ENCODE measurements around the gene SLC35G1. TPM values are rescaled to one million over a fixed set of nuclear protein-coding genes. Genes with fewer than 3 reads are reported as not detected.

The SLC35G1 gene
- total and polyA plus RNA-seq, 10 donors = 1.2 to 7.9 (median 3.7) TPM

DNA sequence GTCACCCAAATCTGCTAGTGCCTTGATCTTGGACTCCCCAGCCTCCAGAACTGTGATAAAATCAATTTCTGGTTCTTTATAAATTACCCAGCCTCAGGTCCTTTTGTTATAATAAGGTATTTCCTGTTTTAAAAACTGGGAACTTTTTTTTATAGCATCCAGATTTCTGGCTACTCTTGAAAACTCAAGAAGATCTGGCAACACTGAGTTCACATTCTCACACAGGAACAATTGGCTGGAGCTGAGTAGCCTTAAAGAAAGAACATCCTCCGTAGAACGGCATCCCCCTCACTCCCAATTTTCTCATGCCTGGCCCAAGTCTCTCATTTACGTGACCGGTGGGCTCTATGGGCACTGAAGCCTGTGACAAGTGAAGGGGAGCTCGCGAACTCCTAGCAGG lies 47.1 kb downstream of the SLC35G1 start:
- Histone ChIP-seq H3K36me3 (no peaks in the 10 kb centered on the region), H3K4me3 (no peak overlapping the region), H3K27me3 (replicated peaks in 1 of 7) (no peaks in the 10 kb centered on the region), H3K9me3 (no peaks in the 10 kb centered on the region), H3K27ac (no peak overlapping the region), H3K4me1 (no peaks in the 10 kb centered on the region)
- DNase-seq = no peak
- 78 to 86% (median 82%) methylated on average over 6 of the region's 6 CpGs for WGBS, 5 donors
- TF ChIP-seq POLR2AphosphoS5 (IDR thresholded peaks at IDR 0.05) (no peak), POLR2A (IDR thresholded peaks at IDR 0.05) (no peak)
- TF ChIP-seq, protein P1, sequence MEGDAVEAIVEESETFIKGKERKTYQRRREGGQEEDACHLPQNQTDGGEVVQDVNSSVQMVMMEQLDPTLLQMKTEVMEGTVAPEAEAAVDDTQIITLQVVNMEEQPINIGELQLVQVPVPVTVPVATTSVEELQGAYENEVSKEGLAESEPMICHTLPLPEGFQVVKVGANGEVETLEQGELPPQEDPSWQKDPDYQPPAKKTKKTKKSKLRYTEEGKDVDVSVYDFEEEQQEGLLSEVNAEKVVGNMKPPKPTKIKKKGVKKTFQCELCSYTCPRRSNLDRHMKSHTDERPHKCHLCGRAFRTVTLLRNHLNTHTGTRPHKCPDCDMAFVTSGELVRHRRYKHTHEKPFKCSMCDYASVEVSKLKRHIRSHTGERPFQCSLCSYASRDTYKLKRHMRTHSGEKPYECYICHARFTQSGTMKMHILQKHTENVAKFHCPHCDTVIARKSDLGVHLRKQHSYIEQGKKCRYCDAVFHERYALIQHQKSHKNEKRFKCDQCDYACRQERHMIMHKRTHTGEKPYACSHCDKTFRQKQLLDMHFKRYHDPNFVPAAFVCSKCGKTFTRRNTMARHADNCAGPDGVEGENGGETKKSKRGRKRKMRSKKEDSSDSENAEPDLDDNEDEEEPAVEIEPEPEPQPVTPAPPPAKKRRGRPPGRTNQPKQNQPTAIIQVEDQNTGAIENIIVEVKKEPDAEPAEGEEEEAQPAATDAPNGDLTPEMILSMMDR (IDR thresholded peaks at IDR 0.05 in 8 of 11, conservative IDR thresholded peaks at IDR 0.05 in 3 of 11) = no peak
- intact Hi-C loops (cut with DNase I; ENCODE audit: low total_unique reads) = no loop called here

DNA sequence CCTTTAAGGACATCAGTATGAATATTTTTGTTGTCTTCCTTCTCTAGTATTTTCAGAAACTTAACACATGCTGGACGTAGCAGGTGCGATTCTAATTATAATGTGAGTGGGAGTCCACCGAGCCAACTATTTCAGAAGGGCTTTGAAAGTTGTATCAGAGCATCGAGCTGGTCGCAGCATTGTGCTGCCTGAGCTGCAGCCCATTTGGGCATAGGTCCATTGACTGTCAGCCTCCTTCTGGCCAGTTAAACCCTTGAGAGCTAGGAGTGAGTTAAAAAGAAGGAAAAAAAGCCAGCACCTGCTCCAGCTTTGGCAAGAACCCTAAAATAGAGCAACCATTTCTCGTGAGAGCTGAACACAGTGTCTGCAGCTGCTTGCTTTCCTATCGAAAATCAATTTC lies 47.8 kb downstream of the SLC35G1 start:
- Histone ChIP-seq H3K4me1 (no peaks in the 10 kb centered on the region), H3K36me3 (no peaks in the 10 kb centered on the region), H3K9me3 (no peaks in the 10 kb centered on the region), H3K27me3 (replicated peaks in 1 of 7) (no peaks in the 10 kb centered on the region), H3K4me3 (no peak overlapping the region), H3K27ac (no peak overlapping the region)
- 83 to 89% (median 86%) methylated on average over 7 of the region's 7 CpGs for WGBS, 5 donors
- no peak for DNase-seq
- TF ChIP-seq POLR2A (IDR thresholded peaks at IDR 0.05) (no peak), POLR2AphosphoS5 (IDR thresholded peaks at IDR 0.05) (no peak)
- TF ChIP-seq, protein P1 (IDR thresholded peaks at IDR 0.05 in 8 of 11, conservative IDR thresholded peaks at IDR 0.05 in 3 of 11) = no peak
- intact Hi-C loops (cut with DNase I; ENCODE audit: low total_unique reads) = no loop called here

DNA sequence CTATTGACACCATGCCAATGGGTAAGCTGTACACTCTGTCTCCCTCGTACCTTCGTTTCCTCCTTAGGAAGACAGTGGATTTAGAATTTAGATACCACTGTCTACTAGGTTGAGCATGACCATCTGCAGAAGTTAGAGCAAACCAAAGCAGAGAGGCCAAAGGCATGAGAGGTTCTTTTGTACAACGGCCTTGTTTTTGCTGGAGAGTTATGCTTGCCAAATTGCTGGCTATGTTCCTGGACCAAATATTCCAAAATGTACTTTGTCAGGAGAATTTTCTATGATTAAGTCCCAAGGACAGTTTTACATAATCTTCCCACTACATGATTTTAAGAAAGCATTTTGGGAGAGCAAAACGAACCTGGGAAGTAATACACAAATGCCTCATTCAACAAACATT lies 52.0 kb downstream of the SLC35G1 start:
- no peaks in the 10 kb centered on the region for H3K4me1 ChIP-seq
- DNase-seq = no peak
- no peaks in the 10 kb centered on the region for H3K36me3 ChIP-seq
- no peaks in the 10 kb centered on the region for H3K9me3 ChIP-seq
- WGBS, 5 donors = 58 to 84% (median 80%) methylated on average over 4 of the region's 4 CpGs
- no peak overlapping the region for H3K27ac ChIP-seq
- H3K27me3 ChIP-seq (replicated peaks in 1 of 7) = no peaks in the 10 kb centered on the region
- no peak overlapping the region for H3K4me3 ChIP-seq
- intact Hi-C loops (cut with DNase I; ENCODE audit: low total_unique reads) = no loop called here
- TF ChIP-seq POLR2AphosphoS5 (IDR thresholded peaks at IDR 0.05) (no peak), POLR2A (IDR thresholded peaks at IDR 0.05) (no peak)
- TF ChIP-seq, protein P1 (IDR thresholded peaks at IDR 0.05 in 8 of 11, conservative IDR thresholded peaks at IDR 0.05 in 3 of 11) = no peak

DNA sequence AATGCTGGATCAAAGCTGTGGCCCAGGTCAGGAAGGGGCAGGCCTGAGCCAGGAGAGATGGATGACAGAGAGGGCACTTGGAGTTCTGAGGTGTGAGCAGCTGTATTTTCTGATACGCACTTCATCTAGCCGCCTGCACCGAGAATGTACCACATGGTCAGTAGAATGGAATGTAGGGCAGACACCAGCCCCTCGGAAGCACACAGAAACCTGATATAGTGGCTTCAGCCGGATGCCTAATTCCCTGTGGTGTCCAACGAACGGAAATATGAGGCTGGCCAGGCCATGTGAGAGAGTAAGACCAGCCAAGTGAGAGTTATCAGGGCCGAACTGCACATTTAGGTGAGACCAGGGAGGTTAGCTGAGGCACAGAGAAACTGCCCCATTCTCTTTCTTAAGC lies 53.3 kb downstream of the SLC35G1 start:
- intact Hi-C loops (cut with DNase I; ENCODE audit: low total_unique reads) = no loop called here
- 83 to 93% (median 87%) methylated on average over 8 of the region's 8 CpGs for WGBS, 5 donors
- Histone ChIP-seq H3K36me3 (no peaks in the 10 kb centered on the region), H3K27me3 (replicated peaks in 1 of 7) (no peaks in the 10 kb centered on the region), H3K4me1 (no peaks in the 10 kb centered on the region), H3K4me3 (no peak overlapping the region), H3K27ac (no peak overlapping the region), H3K9me3 (no peaks in the 10 kb centered on the region)
- no peak for DNase-seq
- TF ChIP-seq POLR2AphosphoS5 (IDR thresholded peaks at IDR 0.05) (no peak), POLR2A (IDR thresholded peaks at IDR 0.05) (no peak)
- TF ChIP-seq, protein P1 (IDR thresholded peaks at IDR 0.05 in 8 of 11, conservative IDR thresholded peaks at IDR 0.05 in 3 of 11) = no peak

Measured in spleen (tissue), 11 donors.